Esophagus squamous epithelium (tissue), 5 donors: ENCODE data around the gene NQO1. TPM values are rescaled to one million over a fixed set of nuclear protein-coding genes. Genes with fewer than 3 reads are reported as not detected.
A peak's percentile ranks its signal among the peaks of the same experiment; 100 is the strongest.

Experiments used
- DNase-seq: peaks from one replicate; lab custom pipeline; 2025; lab: John Stamatoyannopoulos, UW
- H3K27ac ChIP-seq, 4 donors: fragments of 200-600 bp; sonication (generic); one replicate each; pipeline ENCODE4 v1.5.1; 2016 to 2019; ENCODE audit warnings: mild to moderate bottlenecking in 1 of 4
- H3K27me3 ChIP-seq, 4 donors: fragments of 200-600 bp; sonication (generic); 1 replicate in 3 of 4; 2 replicates in 1 of 4; pipeline versions ENCODE4 v1.5.1 to v1.6.0; 2017 to 2021; ENCODE audit warnings: antibody characterized with exemption in 1 of 4
- H3K36me3 ChIP-seq, 3 donors: fragments of 200-600 bp; sonication (generic); one replicate each; pipeline ENCODE4 v1.5.1; 2016 to 2019
- H3K4me1 ChIP-seq, 3 donors: fragments of 200-600 bp; sonication (generic); one replicate each; pipeline ENCODE4 v1.5.1; 2017 to 2019
- H3K4me3 ChIP-seq, 4 donors: fragments of 200-600 bp; sonication (generic); 1 replicate in 3 of 4; 2 replicates in 1 of 4; pipeline ENCODE4 v1.5.1; 2016 to 2019; ENCODE audit warnings: mild to moderate bottlenecking in 2 of 4, moderate library complexity in 1 of 4
- H3K9me3 ChIP-seq, 3 donors: fragments of 200-600 bp; sonication (generic); one replicate each; pipeline ENCODE4 v1.5.1; 2016 to 2019
- CTCF ChIP-seq, 6 experiments: fragments of 450-650 bp in 4 of 6; fragments of 200-600 bp in 2 of 6; sonication (generic) in 2 of 6; IDR thresholded peaks; one replicate each; pipeline ENCODE4 v1.5.1; 2016 to 2019; ENCODE audit warnings: antibody characterized with exemption in 6 of 6, mild to moderate bottlenecking in 4 of 6, moderate library complexity in 4 of 6
- POLR2A ChIP-seq, 4 donors: fragments of 450-650 bp; IDR thresholded peaks; one replicate each; pipeline ENCODE4 v1.6.1; 2017; ENCODE audit warnings: antibody characterized with exemption in 4 of 4, mild to moderate bottlenecking in 4 of 4, moderate library complexity in 3 of 4
- WGBS, 2 donors: methylation state at CpG; one replicate each; pipeline ENCODE4 v1.1.5; 2018; 5-methylcytosine and 5-hydroxymethylcytosine counted together
- intact Hi-C: fragments of 100-400 bp; cut with DNase I; formaldehyde crosslinking; loops from one replicate; pipeline ENCODE4 v1.15.0; 2022
- total RNA-seq, 4 donors: library from RNA; depleted of rRNA; stranded (reverse); fragments of >200 nt; gene quantifications; one replicate each; pipeline ENCODE4 v1.1.0, GENCODE V29; 2016
- donor health status: DM: yes; HTN: yes; CAD: no.

NQO1 gene
- total RNA-seq, 4 donors from 2014 or later, result 152 to 442 (median 247) TPM

GRCh38 chr16:69699915-69700314 is 26.4 kb downstream of the NQO1 start:
- TF ChIP-seq POLR2A (IDR thresholded peaks at IDR 0.05) (no peak), CTCF (IDR thresholded peaks at IDR 0.05) (no peak)
- Histone ChIP-seq H3K27ac (no peak overlapping the region), H3K9me3 (no peaks in the 10 kb centered on the region), H3K36me3 (peaks cover 0 to 94% (median 6%) of the 10 kb centered on the region in 3 donors), H3K4me3 (no peak overlapping the region), H3K4me1 (no peaks in the 10 kb centered on the region), H3K27me3 (no peaks in the 10 kb centered on the region)
- DNase-seq, result no peak
- WGBS, 2 donors, result 81 to 92% methylated on average over 1 of the region's 1 CpG
- intact Hi-C loops, result loop anchor here (10.0 kb wide), 1 partner anchor 305 kb away; no protein-coding TSS in a partner anchor

- TF ChIP-seq POLR2A (IDR thresholded peaks at IDR 0.05) (no peak), CTCF (IDR thresholded peaks at IDR 0.05) (no peak)
- no peak for DNase-seq
- H3K4me3 ChIP-seq, result no peak overlapping the region
- H3K36me3 ChIP-seq, result peaks cover 9 to 94% (median 17%) of the 10 kb centered on the region in 3 donors
- H3K27me3 ChIP-seq, result no peaks in the 10 kb centered on the region
- no peaks in the 10 kb centered on the region for H3K4me1 ChIP-seq
- no peaks in the 10 kb centered on the region for H3K9me3 ChIP-seq
- whole genome bisulfite sequencing, 2 donors, result 86 to 97% methylated on average over 3 of the region's 3 CpGs
- intact Hi-C loops, result no loop called here
- no peak overlapping the region for H3K27ac ChIP-seq
Measured at GRCh38 chr16:69698404-69698803, 28.0 kb downstream of the NQO1 start.

- TF ChIP-seq POLR2A (IDR thresholded peaks at IDR 0.05) (no peak), CTCF (IDR thresholded peaks at IDR 0.05) (no peak)
- intact Hi-C loops, result no loop called here
- 100% methylated on average over 2 of the region's 2 CpGs for WGBS, 2 donors
- peaks cover 15 to 93% (median 29%) of the 10 kb centered on the region in 3 donors for H3K36me3 ChIP-seq
- H3K27ac ChIP-seq, result no peak overlapping the region
- DNase-seq, result no peak
- H3K4me1 ChIP-seq, result no peaks in the 10 kb centered on the region
- H3K4me3 ChIP-seq, result no peak overlapping the region
- H3K27me3 ChIP-seq, result no peaks in the 10 kb centered on the region
- no peaks in the 10 kb centered on the region for H3K9me3 ChIP-seq
Measured at GRCh38 chr16:69693916-69694315, 32.4 kb downstream of the NQO1 start.

GRCh38 chr16:69691980-69692911 is 34.1 kb downstream of the NQO1 start:
- H3K4me3 ChIP-seq, result no peak overlapping the region
- H3K9me3 ChIP-seq, result no peaks in the 10 kb centered on the region
- no peaks in the 10 kb centered on the region for H3K4me1 ChIP-seq
- peaks cover 15 to 94% (median 29%) of the 10 kb centered on the region in 3 donors for H3K36me3 ChIP-seq
- WGBS, 2 donors, result 79 to 91% methylated on average over 4 of the region's 4 CpGs
- intact Hi-C loops, result no loop called here
- DNase-seq, result no peak
- TF ChIP-seq POLR2A (IDR thresholded peaks at IDR 0.05), result no peak
- TF ChIP-seq CTCF (IDR thresholded peaks at IDR 0.05), result no peak
- H3K27ac ChIP-seq, result peak overlapping the region in 1 of 4 donors; percentile 5
- H3K27me3 ChIP-seq, result no peaks in the 10 kb centered on the region

GRCh38 chr16:69688589-69688988 is 37.8 kb downstream of the NQO1 start:
- H3K4me1 ChIP-seq, result no peaks in the 10 kb centered on the region
- WGBS, 2 donors, result 97 to 100% methylated on average over 2 of the region's 2 CpGs
- H3K27ac ChIP-seq, result no peak overlapping the region
- no peaks in the 10 kb centered on the region for H3K9me3 ChIP-seq
- H3K27me3 ChIP-seq, result no peaks in the 10 kb centered on the region
- H3K36me3 ChIP-seq, result peaks cover 15 to 94% (median 19%) of the 10 kb centered on the region in 3 donors
- no peak for DNase-seq
- no peak overlapping the region for H3K4me3 ChIP-seq
- intact Hi-C loops, result no loop called here
- TF ChIP-seq CTCF (IDR thresholded peaks at IDR 0.05) (no peak), POLR2A (IDR thresholded peaks at IDR 0.05) (no peak)
